Uterus (tissue), 4 donors: Measurements from ENCODE around the gene CCDC57. TPM values are rescaled to one million over a fixed set of nuclear protein-coding genes. Genes with fewer than 3 reads are reported as not detected.

Experiments used
- DNase-seq, 2 donors: peaks; one replicate each; pipeline ENCODE4 v3.0.0-alpha.2; 2019 to 2020
- H3K27ac ChIP-seq, 2 donors: fragments of 200-600 bp; sonication (generic); 1 replicate in 1 of 2; 2 replicates in 1 of 2; pipeline ENCODE4 v1.5.1; 2016 to 2018
- H3K27me3 ChIP-seq, 2 donors: fragments of 200-600 bp; sonication (generic); one replicate each; pipeline ENCODE4 v1.5.1; 2018 to 2019; ENCODE audit warnings: control low read depth in 1 of 2
- H3K36me3 ChIP-seq, 2 donors: fragments of 200-600 bp; sonication (generic); one replicate each; pipeline ENCODE4 v1.5.1; 2019; ENCODE audit warnings: control low read depth in 1 of 2
- H3K4me1 ChIP-seq, 2 donors: fragments of 200-600 bp; sonication (generic); one replicate each; pipeline ENCODE4 v1.5.1; 2018 to 2019; ENCODE audit warnings: control low read depth in 1 of 2
- H3K4me3 ChIP-seq, 2 donors: fragments of 200-600 bp; sonication (generic); 1 replicate in 1 of 2; 2 replicates in 1 of 2; pipeline ENCODE4 v1.5.1; 2018 to 2019; ENCODE audit warnings: mild to moderate bottlenecking in 1 of 2
- H3K9me3 ChIP-seq, 2 donors: fragments of 200-600 bp; sonication (generic); one replicate each; pipeline ENCODE4 v1.5.1; 2019; ENCODE audit warnings: control low read depth in 1 of 2
- CTCF ChIP-seq, 4 experiments: fragments of 200-600 bp in 2 of 4; fragments of 450-650 bp in 2 of 4; sonication (generic) in 2 of 4; IDR thresholded peaks; one replicate each; pipeline ENCODE4 v1.5.1; 2016 to 2019; ENCODE audit warnings: antibody characterized with exemption in 4 of 4, mild to moderate bottlenecking in 2 of 4, moderate library complexity in 1 of 4
- POLR2A ChIP-seq, 2 donors: fragments of 450-650 bp; IDR thresholded peaks; one replicate each; pipeline ENCODE4 v1.6.1; 2016; ENCODE audit warnings: antibody characterized with exemption in 2 of 2, mild to moderate bottlenecking in 1 of 2, moderate library complexity in 1 of 2
- intact Hi-C: fragments of 100-400 bp; cut with DNase I; formaldehyde crosslinking; loops from one replicate; pipeline ENCODE4 v1.15.1; 2023; ENCODE audit warnings: low total_unique reads
- total RNA-seq, 4 donors: library from RNA; depleted of rRNA in 3 of 4; stranded (reverse); fragments of >200 nt in 3 of 4; gene quantifications; one replicate each; pipeline versions ENCODE4 v1.1.0 to v1.2.4, GENCODE V29; 2014 to 2023
- donor health status: DM: yes; HTN: yes; CAD: no.

The CCDC57 gene
- total RNA-seq, 4 donors from 2014 or later: 4.4 to 88.2 (median 17.6) TPM

- no peaks in the 10 kb centered on the region for H3K4me1 ChIP-seq
- TF ChIP-seq POLR2A (IDR thresholded peaks at IDR 0.05) (peak in 1 of 2 donors; percentile 40), CTCF (IDR thresholded peaks at IDR 0.05) (peak; percentile 87 to 95 (median 92))
- intact Hi-C loops: no loop called here
- no peaks in the 10 kb centered on the region for H3K36me3 ChIP-seq
- peak overlapping the region; percentile 51 to 64 for H3K27ac ChIP-seq
- no peak overlapping the region for H3K4me3 ChIP-seq
- no peaks in the 10 kb centered on the region for H3K9me3 ChIP-seq
- DNase-seq: peak; percentile 82 to 84
- H3K27me3 ChIP-seq: no peaks in the 10 kb centered on the region
These were observed 6.7 kb downstream of the CCDC57 start for GRCh38 chr17:82205720-82206508.

GRCh38 chr17:82204831-82205719 lies 7.6 kb downstream of the CCDC57 start:
- TF ChIP-seq POLR2A (IDR thresholded peaks at IDR 0.05): no peak
- no peak for TF ChIP-seq CTCF (IDR thresholded peaks at IDR 0.05)
- intact Hi-C loops: no loop called here
- H3K4me3 ChIP-seq: no peak overlapping the region
- peak overlapping the region in 1 of 2 donors; percentile 51 for H3K27ac ChIP-seq
- no peaks in the 10 kb centered on the region for H3K4me1 ChIP-seq
- no peak for DNase-seq
- no peaks in the 10 kb centered on the region for H3K9me3 ChIP-seq
- H3K27me3 ChIP-seq: no peaks in the 10 kb centered on the region
- H3K36me3 ChIP-seq: no peaks in the 10 kb centered on the region

- H3K9me3 ChIP-seq: no peaks in the 10 kb centered on the region
- no peak overlapping the region for H3K27ac ChIP-seq
- no peak for DNase-seq
- no peak overlapping the region for H3K4me3 ChIP-seq
- no peaks in the 10 kb centered on the region for H3K36me3 ChIP-seq
- H3K4me1 ChIP-seq: no peaks in the 10 kb centered on the region
- H3K27me3 ChIP-seq: no peaks in the 10 kb centered on the region
- no peak for TF ChIP-seq CTCF (IDR thresholded peaks at IDR 0.05)
- TF ChIP-seq POLR2A (IDR thresholded peaks at IDR 0.05): no peak
- intact Hi-C loops: no loop called here
These were observed 8.7 kb downstream of the CCDC57 start for GRCh38 chr17:82203920-82204319.

GRCh38 chr17:82202981-82203380 lies 9.7 kb downstream of the CCDC57 start:
- H3K9me3 ChIP-seq: no peaks in the 10 kb centered on the region
- DNase-seq: no peak
- no peaks in the 10 kb centered on the region for H3K27me3 ChIP-seq
- intact Hi-C loops: no loop called here
- H3K4me1 ChIP-seq: no peaks in the 10 kb centered on the region
- TF ChIP-seq CTCF (IDR thresholded peaks at IDR 0.05) (no peak), POLR2A (IDR thresholded peaks at IDR 0.05) (no peak)
- H3K4me3 ChIP-seq: no peak overlapping the region
- no peaks in the 10 kb centered on the region for H3K36me3 ChIP-seq
- no peak overlapping the region for H3K27ac ChIP-seq

GRCh38 chr17:82201498-82201910 lies 11.1 kb downstream of the CCDC57 start:
- Histone ChIP-seq H3K27ac (no peak overlapping the region), H3K4me3 (no peak overlapping the region), H3K27me3 (no peaks in the 10 kb centered on the region), H3K9me3 (no peaks in the 10 kb centered on the region), H3K4me1 (no peaks in the 10 kb centered on the region), H3K36me3 (no peaks in the 10 kb centered on the region)
- no peak for DNase-seq
- TF ChIP-seq CTCF (IDR thresholded peaks at IDR 0.05) (no peak), POLR2A (IDR thresholded peaks at IDR 0.05) (no peak)
- intact Hi-C loops: no loop called here
